Measurements from ENCODE around the gene SCUBE2. TPM values are rescaled to one million over a fixed set of nuclear protein-coding genes. Genes with fewer than 3 reads are reported as not detected.

SCUBE2 gene
- total and polyA plus RNA-seq, 2 of the 4 experiments (the other 2 are of a cell fraction) = 0.43 to 0.72 TPM

- no TSS peak for BruUV-seq (replicated peaks)
- intact Hi-C loops (cut with micrococcal nuclease) (no loop called here), dilution Hi-C loops (cut with HindIII; ENCODE audit: low sequenced_read_pairs, unreplicated experiment) (no loop called here), in situ Hi-C loops (cut with MboI; ENCODE audit: low sequenced_read_pairs) (no loop called here)
- H3K9me3 ChIP-seq (ENCODE audit: control insufficient read depth, insufficient read depth, low read length) = no peaks in the 10 kb centered on the region
- peak overlapping the region; percentile 72 for H2AFZ ChIP-seq (replicated peaks; ENCODE audit: low read length, poor library complexity)
- H2BK5ac ChIP-seq (ENCODE audit: low read depth, low read length, poor library complexity, severe bottlenecking) = no peak overlapping the region
- peak overlapping the region; percentile 75 for H2BK120ac ChIP-seq (ENCODE audit: low read depth, low read length)
- WGBS, 2 experiments (ENCODE audit: extremely low coverage in 2 of 2, insufficient read length in 1 of 2) = no CpG with 5 or more reads among the region's 7 CpGs
- H3K23ac ChIP-seq (ENCODE audit: low read depth, low read length) = peak overlapping the region; percentile 89
- peak; percentile 73 for DNase-seq
- no peak overlapping the region for H3K18ac ChIP-seq (ENCODE audit: low read depth, low read length)
- no peak overlapping the region for H3K27ac ChIP-seq (ENCODE audit: insufficient read depth, low read length)
- no peaks in the 10 kb centered on the region; a peak in 1 of 4 replicates for H3K79me1 ChIP-seq (ENCODE audit: low read depth in 1 of 2, low read length in 2 of 2)
- peak overlapping the region in 1 of 2 experiments; percentile 56; a peak in 1 of 4 replicates for H4K8ac ChIP-seq (ENCODE audit: low read depth in 2 of 2, low read length in 2 of 2)
- H2AK5ac ChIP-seq (ENCODE audit: low read depth, low read length) = peak overlapping the region; percentile 37
- H2BK15ac ChIP-seq (ENCODE audit: low read depth, low read length) = peak overlapping the region; percentile 78; the same call in 2 of the 3 replicates
- peak overlapping the region; percentile 82 for H2BK20ac ChIP-seq (ENCODE audit: low read depth, low read length)
- H4K91ac ChIP-seq (ENCODE audit: insufficient read depth, low read depth, low read length) = peak overlapping the region; percentile 51
- H3K56ac ChIP-seq (ENCODE audit: extremely low read depth, insufficient read depth, low read length) = no peak overlapping the region
- no peak overlapping the region for H3K9ac ChIP-seq (ENCODE audit: low read depth, low read length)
- no peaks in the 10 kb centered on the region for H4K20me1 ChIP-seq (ENCODE audit: insufficient read depth, low read length)
- ATAC-seq (ENCODE audit: low read depth) = peak; percentile 68
- no peak overlapping the region for H3K4me3 ChIP-seq (ENCODE audit: insufficient read depth, low read depth, low read length)
- peaks cover 12% of the 10 kb centered on the region for H3K9me1 ChIP-seq (ENCODE audit: insufficient read depth, low read length)
- peak overlapping the region; percentile 69; the same call in 1 of the 2 replicates for H3K14ac ChIP-seq (replicated peaks; ENCODE audit: low read depth, low read length)
- no peak overlapping the region for H3K4me2 ChIP-seq (ENCODE audit: low read depth, low read length)
- CTCF ChIA-PET = no interaction called here
- H3K36me3 ChIP-seq (ENCODE audit: control insufficient read depth, insufficient read depth, low read length) = no peaks in the 10 kb centered on the region
- POLR2A ChIA-PET (ENCODE audit: unreplicated experiment) = no interaction called here
- no peaks in the 10 kb centered on the region for H3K27me3 ChIP-seq (ENCODE audit: control insufficient read depth, insufficient read depth, low read length)
- peaks cover 5% of the 10 kb centered on the region for H3K4me1 ChIP-seq (ENCODE audit: control insufficient read depth, insufficient read depth, low read length)
- H2AK9ac ChIP-seq (replicated peaks; ENCODE audit: low read depth, low read length, poor library complexity) = peak overlapping the region; percentile 52
- H3K4ac ChIP-seq (ENCODE audit: low read depth, low read length) = peak overlapping the region; percentile 63
- H4K5ac ChIP-seq (ENCODE audit: low read depth, low read length) = no peak overlapping the region
- TF ChIP-seq CHD1 (IDR thresholded peaks at IDR 0.05; ENCODE audit: low read depth, low read length) (no peak), RCOR1 (IDR thresholded peaks at IDR 0.05; ENCODE audit: insufficient replicate concordance, low read length) (no peak), MAFK (IDR thresholded peaks at IDR 0.05; ENCODE audit: low read depth, low read length) (no peak), RFX5 (IDR thresholded peaks at IDR 0.05; ENCODE audit: low read depth, low read length) (no peak), NFE2L2 (IDR thresholded peaks at IDR 0.05; ENCODE audit: low read depth, low read length) (no peak), ELK1 (IDR thresholded peaks at IDR 0.05; ENCODE audit: borderline replicate concordance, low read depth, low read length) (no peak), RAD21 (IDR thresholded peaks at IDR 0.05; ENCODE audit: low read length) (no peak), USF2 (IDR thresholded peaks at IDR 0.05; ENCODE audit: low read depth, low read length) (no peak; the same call in 1 of the 2 replicates), FOS (IDR thresholded peaks at IDR 0.05; ENCODE audit: low read depth, low read length) (no peak), SMC3 (IDR thresholded peaks at IDR 0.05; ENCODE audit: low read depth, low read length) (no peak), MAZ (IDR thresholded peaks at IDR 0.05; ENCODE audit: borderline replicate concordance, low read depth, low read length) (no peak), POLR2A (IDR thresholded peaks at IDR 0.05; ENCODE audit: low read depth, low read length) (no peak), CEBPB (IDR thresholded peaks at IDR 0.05; ENCODE audit: low read depth, low read length) (no peak), CTCF (conservative IDR thresholded peaks at IDR 0.05; ENCODE audit: low read depth, low read length) (no peak), BHLHE40 (IDR thresholded peaks at IDR 0.05; ENCODE audit: low read depth, low read length) (no peak)
These were observed 37.9 kb downstream of the SCUBE2 start for GRCh38 chr11:9053316-9054035.

Measured in IMR-90 (cell line).